GM23338 (cell line): ENCODE measurements around the gene RAB5B. TPM values are rescaled to one million over a fixed set of nuclear protein-coding genes. Genes with fewer than 3 reads are reported as not detected.

ENCODE experiments used
- ATAC-seq: fragments of 200-7000 bp; cut with Tn5 transposase; 3 replicates; pipeline ENCODE4 v1.9.1; 2020
- DNase-seq: peaks from one replicate; pipeline ENCODE4 v3.0.0-alpha.2; 2015; ENCODE audit warnings: low spot score
- H2AFZ ChIP-seq: fragments of 200-600 bp; sonication (generic); 2 replicates; pipeline ENCODE4 v1.8.0; 2016; ENCODE audit warnings: antibody characterized with exemption, mild to moderate bottlenecking, moderate library complexity
- H3F3A ChIP-seq: fragments of 200-600 bp; sonication (generic); replicated peaks from 2 replicates; pipeline ENCODE4 v1.8.0; 2017; ENCODE audit warnings: antibody characterized with exemption, mixed run types, low read depth
- H3K27ac ChIP-seq: fragments of 200-600 bp; sonication (generic); 2 replicates; pipeline ENCODE4 v1.6.1; 2016; ENCODE audit warnings: low read depth
- H3K27me3 ChIP-seq: fragments of 200-600 bp; sonication (generic); 2 replicates; pipeline ENCODE4 v1.8.0; 2016; ENCODE audit warnings: mild to moderate bottlenecking, mixed run types, moderate library complexity; ENCODE audit not compliant: insufficient read depth
- H3K36me3 ChIP-seq: fragments of 200-600 bp; sonication (generic); 2 replicates; pipeline ENCODE4 v1.8.0; 2016; ENCODE audit warnings: mild to moderate bottlenecking; ENCODE audit not compliant: insufficient read depth
- H3K4me1 ChIP-seq: fragments of 200-600 bp; sonication (generic); 2 replicates; pipeline ENCODE4 v1.8.0; 2016; ENCODE audit warnings: mild to moderate bottlenecking, moderate library complexity; ENCODE audit not compliant: insufficient read depth
- H3K4me2 ChIP-seq: fragments of 200-600 bp; sonication (generic); 2 replicates; pipeline ENCODE4 v1.7.1; 2017; ENCODE audit warnings: mixed run types
- H3K4me3 ChIP-seq: fragments of 200-600 bp; sonication (generic); 2 replicates; pipeline ENCODE4 v1.6.1; 2016; ENCODE audit warnings: mixed run types
- H3K79me2 ChIP-seq: fragments of 200-600 bp; sonication (generic); replicated peaks from 2 replicates; pipeline ENCODE4 v1.8.0; 2017; ENCODE audit warnings: mild to moderate bottlenecking; ENCODE audit not compliant: insufficient read depth
- H3K9me2 ChIP-seq: fragments of 200-600 bp; sonication (generic); 2 replicates; pipeline ENCODE4 v1.8.0; 2017; ENCODE audit not compliant: insufficient read depth
- H4K20me1 ChIP-seq: fragments of 200-600 bp; sonication (generic); replicated peaks from 2 replicates; pipeline ENCODE4 v1.8.0; 2017; ENCODE audit warnings: mild to moderate bottlenecking; ENCODE audit not compliant: insufficient read depth
- H3K27ac Mint-ChIP-seq: 2 replicates; pipeline ENCODE4 v1.8.0; 2020; ENCODE audit warnings: inconsistent platforms, mild to moderate bottlenecking, moderate library complexity, mixed read lengths
- H3K27me3 Mint-ChIP-seq: 3 replicates; pipeline ENCODE4 v1.8.0; 2022; ENCODE audit warnings: low read depth, mild to moderate bottlenecking, moderate library complexity, mixed read lengths, inconsistent platforms; ENCODE audit not compliant: insufficient read depth, poor library complexity
- H3K36me3 Mint-ChIP-seq: 3 replicates; pipeline ENCODE4 v1.8.0; 2021; ENCODE audit warnings: low read depth, mild to moderate bottlenecking, inconsistent platforms, moderate library complexity, mixed read lengths
- H3K4me1 Mint-ChIP-seq: 3 replicates; pipeline ENCODE4 v1.8.0; 2020; ENCODE audit warnings: mild to moderate bottlenecking, inconsistent platforms, mixed read lengths
- H3K4me3 Mint-ChIP-seq: 3 replicates; pipeline ENCODE4 v1.8.0; 2021; ENCODE audit warnings: moderate library complexity, mild to moderate bottlenecking, inconsistent platforms, mixed read lengths
- H3K9me3 Mint-ChIP-seq: 3 replicates; pipeline ENCODE4 v1.8.0; 2020; ENCODE audit warnings: moderate library complexity, mild to moderate bottlenecking, inconsistent platforms, mixed read lengths
- CREB1 ChIP-seq: fragments of 250-450 bp; sonication (Bioruptor Pico); IDR thresholded peaks from 2 replicates; pipeline ENCODE4 v1.5.0; 2020; ENCODE audit warnings: low read depth, mild to moderate bottlenecking, moderate library complexity
- EZH2 ChIP-seq: fragments of 200-600 bp; sonication (generic); IDR thresholded peaks from one replicate; pipeline ENCODE4 v1.8.0; 2017; ENCODE audit warnings: antibody characterized with exemption, mild to moderate bottlenecking, low read depth; ENCODE audit not compliant: unreplicated experiment
- EZH2phosphoT487 ChIP-seq: fragments of 200-600 bp; sonication (generic); IDR thresholded peaks from one replicate; pipeline ENCODE4 v1.8.1; 2018; ENCODE audit warnings: antibody characterized with exemption; ENCODE audit not compliant: unreplicated experiment
- POLR2AphosphoS5 ChIP-seq: IDR thresholded peaks from 2 replicates; pipeline ENCODE4 v1.6.1; 2016; ENCODE audit warnings: antibody characterized with exemption, low read depth
- STAT1 ChIP-seq: IDR thresholded peaks from one replicate; pipeline ENCODE4 v1.6.1; 2016; ENCODE audit warnings: antibody characterized with exemption; ENCODE audit not compliant: unreplicated experiment
- ZNF114 ChIP-seq: fragments of 250-450 bp; sonication (Bioruptor Pico); IDR thresholded peaks from 2 replicates; pipeline ENCODE4 v1.5.0; 2020; ENCODE audit warnings: mild to moderate bottlenecking, moderate library complexity
- polyA plus RNA-seq: library from polyadenylated mRNA; unstranded; fragments of >200 nt; fragmentation: Nextera tagmentation; extraction: Ambion mirVana; gene quantifications from 2 replicates; pipeline ENCODE4 v1.2.1, GENCODE V29; 2016
- total RNA-seq: library from RNA; depleted of rRNA; stranded (reverse); fragments of >200 nt; shearing (Covaris generic); gene quantifications from 2 replicates; pipeline ENCODE4 v1.2.3, GENCODE V29; 2014
- TF ChIP-seq, protein P1 (sequence below), 2 experiments: fragments of 200-600 bp in 1 of 2; sonication (generic) in 1 of 2; conservative IDR thresholded peaks; 2 replicates each; pipeline versions ENCODE4 v1.5.1 to v1.6.1; 2016 to 2017; ENCODE audit warnings: antibody characterized with exemption in 2 of 2, low read depth in 2 of 2, mild to moderate bottlenecking in 2 of 2, moderate library complexity in 1 of 2
- TF ChIP-seq, protein P2 (sequence below): IDR thresholded peaks from 2 replicates; pipeline ENCODE4 v1.6.1; 2016; ENCODE audit warnings: antibody characterized with exemption
- TF ChIP-seq, protein P3 (sequence below): fragments of 250-450 bp; sonication (Bioruptor Pico); IDR thresholded peaks from 2 replicates; pipeline ENCODE4 v1.5.0; 2020; ENCODE audit warnings: mild to moderate bottlenecking, moderate library complexity

The RAB5B gene
- total and polyA plus RNA-seq, 2 experiments from 2014 or later, result 19.7 to 46.5 TPM

DNA sequence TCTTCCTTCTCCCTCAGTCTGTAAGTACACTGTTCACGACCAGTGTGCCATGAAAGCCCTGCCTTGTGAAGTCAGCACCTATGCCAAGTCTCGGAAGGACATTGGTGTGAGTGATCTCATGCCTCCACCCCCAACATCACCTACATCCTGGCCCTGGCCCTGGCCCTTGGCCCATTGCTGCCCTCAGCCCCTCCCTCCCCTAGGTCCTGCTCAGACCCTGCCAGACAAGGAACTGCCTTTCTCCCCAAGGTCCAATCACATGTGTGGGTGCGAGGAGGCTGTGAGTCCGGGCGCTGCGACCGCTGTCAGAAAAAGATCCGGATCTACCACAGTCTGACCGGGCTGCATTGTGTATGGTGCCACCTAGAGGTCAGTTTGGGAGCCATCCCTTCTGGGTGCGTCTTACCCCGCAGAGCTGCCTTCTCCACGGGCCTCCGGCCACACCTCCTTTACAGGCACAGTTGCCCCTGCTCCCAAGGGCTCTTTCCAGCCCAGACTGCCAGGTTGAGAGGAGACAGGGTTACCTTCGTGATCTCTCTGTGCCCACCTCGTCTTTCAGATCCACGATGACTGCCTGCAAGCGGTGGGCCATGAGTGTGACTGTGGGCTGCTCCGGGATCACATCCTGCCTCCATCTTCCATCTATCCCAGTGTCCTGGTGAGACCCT is 33.7 kb upstream of the RAB5B start:
- no peaks in the 10 kb centered on the region for H3K36me3 Mint-ChIP-seq
- no peak overlapping the region for H3K27ac Mint-ChIP-seq
- peaks cover 8% of the 10 kb centered on the region for H3K4me1 ChIP-seq
- no peaks in the 10 kb centered on the region for H3K9me3 Mint-ChIP-seq
- DNase-seq (peak; percentile 97), ATAC-seq (peak; percentile 94)
- H3K79me2 ChIP-seq, result no peaks in the 10 kb centered on the region
- H3K4me2 ChIP-seq, result peak overlapping the region; percentile 41
- no peaks in the 10 kb centered on the region for H3F3A ChIP-seq
- H3K9me2 ChIP-seq, result no peaks in the 10 kb centered on the region
- no peaks in the 10 kb centered on the region for H4K20me1 ChIP-seq
- TF ChIP-seq, protein P1, sequence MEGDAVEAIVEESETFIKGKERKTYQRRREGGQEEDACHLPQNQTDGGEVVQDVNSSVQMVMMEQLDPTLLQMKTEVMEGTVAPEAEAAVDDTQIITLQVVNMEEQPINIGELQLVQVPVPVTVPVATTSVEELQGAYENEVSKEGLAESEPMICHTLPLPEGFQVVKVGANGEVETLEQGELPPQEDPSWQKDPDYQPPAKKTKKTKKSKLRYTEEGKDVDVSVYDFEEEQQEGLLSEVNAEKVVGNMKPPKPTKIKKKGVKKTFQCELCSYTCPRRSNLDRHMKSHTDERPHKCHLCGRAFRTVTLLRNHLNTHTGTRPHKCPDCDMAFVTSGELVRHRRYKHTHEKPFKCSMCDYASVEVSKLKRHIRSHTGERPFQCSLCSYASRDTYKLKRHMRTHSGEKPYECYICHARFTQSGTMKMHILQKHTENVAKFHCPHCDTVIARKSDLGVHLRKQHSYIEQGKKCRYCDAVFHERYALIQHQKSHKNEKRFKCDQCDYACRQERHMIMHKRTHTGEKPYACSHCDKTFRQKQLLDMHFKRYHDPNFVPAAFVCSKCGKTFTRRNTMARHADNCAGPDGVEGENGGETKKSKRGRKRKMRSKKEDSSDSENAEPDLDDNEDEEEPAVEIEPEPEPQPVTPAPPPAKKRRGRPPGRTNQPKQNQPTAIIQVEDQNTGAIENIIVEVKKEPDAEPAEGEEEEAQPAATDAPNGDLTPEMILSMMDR (conservative IDR thresholded peaks at IDR 0.05; ENCODE audit: low read depth in 2 of 2), result peak; percentile 85 to 97
- TF ChIP-seq, protein P2, sequence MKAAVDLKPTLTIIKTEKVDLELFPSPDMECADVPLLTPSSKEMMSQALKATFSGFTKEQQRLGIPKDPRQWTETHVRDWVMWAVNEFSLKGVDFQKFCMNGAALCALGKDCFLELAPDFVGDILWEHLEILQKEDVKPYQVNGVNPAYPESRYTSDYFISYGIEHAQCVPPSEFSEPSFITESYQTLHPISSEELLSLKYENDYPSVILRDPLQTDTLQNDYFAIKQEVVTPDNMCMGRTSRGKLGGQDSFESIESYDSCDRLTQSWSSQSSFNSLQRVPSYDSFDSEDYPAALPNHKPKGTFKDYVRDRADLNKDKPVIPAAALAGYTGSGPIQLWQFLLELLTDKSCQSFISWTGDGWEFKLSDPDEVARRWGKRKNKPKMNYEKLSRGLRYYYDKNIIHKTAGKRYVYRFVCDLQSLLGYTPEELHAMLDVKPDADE, result no peak
- TF ChIP-seq POLR2AphosphoS5 (no peak), EZH2phosphoT487 (no peak), STAT1 (no peak), EZH2 (no peak), CREB1 (CRISPR knock-in tag) (peak; percentile 11; the same call in 1 of the 2 replicates), ZNF114 (CRISPR knock-in tag) (no peak)
- TF ChIP-seq, protein P3, sequence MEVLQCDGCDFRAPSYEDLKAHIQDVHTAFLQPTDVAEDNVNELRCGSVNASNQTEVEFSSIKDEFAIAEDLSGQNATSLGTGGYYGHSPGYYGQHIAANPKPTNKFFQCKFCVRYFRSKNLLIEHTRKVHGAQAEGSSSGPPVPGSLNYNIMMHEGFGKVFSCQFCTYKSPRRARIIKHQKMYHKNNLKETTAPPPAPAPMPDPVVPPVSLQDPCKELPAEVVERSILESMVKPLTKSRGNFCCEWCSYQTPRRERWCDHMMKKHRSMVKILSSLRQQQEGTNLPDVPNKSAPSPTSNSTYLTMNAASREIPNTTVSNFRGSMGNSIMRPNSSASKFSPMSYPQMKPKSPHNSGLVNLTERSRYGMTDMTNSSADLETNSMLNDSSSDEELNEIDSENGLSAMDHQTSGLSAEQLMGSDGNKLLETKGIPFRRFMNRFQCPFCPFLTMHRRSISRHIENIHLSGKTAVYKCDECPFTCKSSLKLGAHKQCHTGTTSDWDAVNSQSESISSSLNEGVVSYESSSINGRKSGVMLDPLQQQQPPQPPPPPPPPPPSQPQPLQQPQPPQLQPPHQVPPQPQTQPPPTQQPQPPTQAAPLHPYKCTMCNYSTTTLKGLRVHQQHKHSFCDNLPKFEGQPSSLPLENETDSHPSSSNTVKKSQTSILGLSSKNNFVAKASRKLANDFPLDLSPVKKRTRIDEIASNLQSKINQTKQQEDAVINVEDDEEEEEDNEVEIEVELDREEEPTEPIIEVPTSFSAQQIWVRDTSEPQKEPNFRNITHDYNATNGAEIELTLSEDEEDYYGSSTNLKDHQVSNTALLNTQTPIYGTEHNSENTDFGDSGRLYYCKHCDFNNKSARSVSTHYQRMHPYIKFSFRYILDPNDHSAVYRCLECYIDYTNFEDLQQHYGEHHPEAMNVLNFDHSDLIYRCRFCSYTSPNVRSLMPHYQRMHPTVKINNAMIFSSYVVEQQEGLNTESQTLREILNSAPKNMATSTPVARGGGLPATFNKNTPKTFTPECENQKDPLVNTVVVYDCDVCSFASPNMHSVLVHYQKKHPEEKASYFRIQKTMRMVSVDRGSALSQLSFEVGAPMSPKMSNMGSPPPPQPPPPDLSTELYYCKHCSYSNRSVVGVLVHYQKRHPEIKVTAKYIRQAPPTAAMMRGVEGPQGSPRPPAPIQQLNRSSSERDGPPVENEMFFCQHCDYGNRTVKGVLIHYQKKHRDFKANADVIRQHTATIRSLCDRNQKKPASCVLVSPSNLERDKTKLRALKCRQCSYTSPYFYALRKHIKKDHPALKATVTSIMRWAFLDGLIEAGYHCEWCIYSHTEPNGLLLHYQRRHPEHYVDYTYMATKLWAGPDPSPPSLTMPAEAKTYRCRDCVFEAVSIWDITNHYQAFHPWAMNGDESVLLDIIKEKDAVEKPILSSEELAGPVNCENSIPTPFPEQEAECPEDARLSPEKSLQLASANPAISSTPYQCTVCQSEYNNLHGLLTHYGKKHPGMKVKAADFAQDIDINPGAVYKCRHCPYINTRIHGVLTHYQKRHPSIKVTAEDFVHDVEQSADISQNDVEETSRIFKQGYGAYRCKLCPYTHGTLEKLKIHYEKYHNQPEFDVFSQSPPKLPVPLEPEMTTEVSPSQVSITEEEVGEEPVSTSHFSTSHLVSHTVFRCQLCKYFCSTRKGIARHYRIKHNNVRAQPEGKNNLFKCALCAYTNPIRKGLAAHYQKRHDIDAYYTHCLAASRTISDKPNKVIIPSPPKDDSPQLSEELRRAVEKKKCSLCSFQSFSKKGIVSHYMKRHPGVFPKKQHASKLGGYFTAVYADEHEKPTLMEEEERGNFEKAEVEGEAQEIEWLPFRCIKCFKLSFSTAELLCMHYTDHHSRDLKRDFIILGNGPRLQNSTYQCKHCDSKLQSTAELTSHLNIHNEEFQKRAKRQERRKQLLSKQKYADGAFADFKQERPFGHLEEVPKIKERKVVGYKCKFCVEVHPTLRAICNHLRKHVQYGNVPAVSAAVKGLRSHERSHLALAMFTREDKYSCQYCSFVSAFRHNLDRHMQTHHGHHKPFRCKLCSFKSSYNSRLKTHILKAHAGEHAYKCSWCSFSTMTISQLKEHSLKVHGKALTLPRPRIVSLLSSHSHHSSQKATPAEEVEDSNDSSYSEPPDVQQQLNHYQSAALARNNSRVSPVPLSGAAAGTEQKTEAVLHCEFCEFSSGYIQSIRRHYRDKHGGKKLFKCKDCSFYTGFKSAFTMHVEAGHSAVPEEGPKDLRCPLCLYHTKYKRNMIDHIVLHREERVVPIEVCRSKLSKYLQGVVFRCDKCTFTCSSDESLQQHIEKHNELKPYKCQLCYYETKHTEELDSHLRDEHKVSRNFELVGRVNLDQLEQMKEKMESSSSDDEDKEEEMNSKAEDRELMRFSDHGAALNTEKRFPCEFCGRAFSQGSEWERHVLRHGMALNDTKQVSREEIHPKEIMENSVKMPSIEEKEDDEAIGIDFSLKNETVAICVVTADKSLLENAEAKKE, result no peak
- H3K36me3 ChIP-seq, result no peaks in the 10 kb centered on the region
- H3K4me3 ChIP-seq, result 0 out of 2 replicates have a peak overlapping the region, but pooled peaks have one; percentile 1
- peak overlapping the region; percentile 26; the same call in 1 of the 2 replicates for H3K27ac ChIP-seq
- H3K27me3 Mint-ChIP-seq, result peaks cover 16% of the 10 kb centered on the region
- no peak overlapping the region; the same call in 2 of the 3 replicates for H3K4me3 Mint-ChIP-seq
- peak overlapping the region; percentile 80; the same call in 1 of the 2 replicates for H2AFZ ChIP-seq
- peaks cover 4% of the 10 kb centered on the region for H3K27me3 ChIP-seq
- peaks cover 9% of the 10 kb centered on the region for H3K4me1 Mint-ChIP-seq
